GM23248 (cell line): Measurements from ENCODE around the gene RHOB. TPM values are rescaled to one million over a fixed set of nuclear protein-coding genes. Genes with fewer than 3 reads are reported as not detected.

Experiments
- DNase-seq: peaks from one replicate; pipeline ENCODE4 v3.0.0-alpha.2; 2015
- H2AFZ ChIP-seq: fragments of 200-600 bp; sonication (generic); 2 replicates; pipeline ENCODE4 v1.6.1; 2016; ENCODE audit warnings: antibody characterized with exemption
- H3F3A ChIP-seq: fragments of 200-600 bp; sonication (generic); 2 replicates; pipeline ENCODE4 v1.6.1; 2016; ENCODE audit warnings: mild to moderate bottlenecking, antibody characterized with exemption, mixed run types; ENCODE audit not compliant: insufficient read depth
- H3K27ac ChIP-seq: fragments of 200-600 bp; sonication (generic); 2 replicates; pipeline ENCODE4 v1.5.1; 2016; ENCODE audit warnings: mild to moderate bottlenecking
- H3K27me3 ChIP-seq: fragments of 200-600 bp; sonication (generic); replicated peaks from 2 replicates; pipeline ENCODE4 v1.6.1; 2016; ENCODE audit warnings: mild to moderate bottlenecking; ENCODE audit not compliant: insufficient read depth
- H3K36me3 ChIP-seq: fragments of 200-600 bp; sonication (generic); 2 replicates; pipeline ENCODE4 v1.6.1; 2016; ENCODE audit warnings: low read depth, mild to moderate bottlenecking
- H3K4me1 ChIP-seq: fragments of 200-600 bp; sonication (generic); 2 replicates; pipeline ENCODE4 v1.6.1; 2016; ENCODE audit warnings: mild to moderate bottlenecking; ENCODE audit not compliant: insufficient read depth
- H3K4me2 ChIP-seq: fragments of 200-600 bp; sonication (generic); one replicate; pipeline ENCODE4 v1.6.1; 2016; ENCODE audit warnings: mild to moderate bottlenecking; ENCODE audit not compliant: unreplicated experiment
- H3K4me3 ChIP-seq: fragments of 200-600 bp; sonication (generic); 2 replicates; pipeline ENCODE4 v1.5.1; 2016; ENCODE audit warnings: mild to moderate bottlenecking
- H3K79me2 ChIP-seq: fragments of 200-600 bp; sonication (generic); 2 replicates; pipeline ENCODE4 v1.6.1; 2016; ENCODE audit warnings: mild to moderate bottlenecking; ENCODE audit not compliant: insufficient read depth
- H3K9ac ChIP-seq: fragments of 200-600 bp; sonication (generic); 2 replicates; pipeline ENCODE4 v1.6.1; 2016; ENCODE audit warnings: mild to moderate bottlenecking
- H3K9me2 ChIP-seq: fragments of 200-600 bp; sonication (generic); 2 replicates; pipeline ENCODE4 v1.6.1; 2016; ENCODE audit warnings: mixed run types, mild to moderate bottlenecking, moderate library complexity; ENCODE audit not compliant: insufficient read depth
- H3K9me3 ChIP-seq: fragments of 200-600 bp; sonication (generic); one replicate; pipeline ENCODE4 v1.6.1; 2017; ENCODE audit warnings: low read depth
- H4K20me1 ChIP-seq: fragments of 200-600 bp; sonication (generic); 2 replicates; pipeline ENCODE4 v1.6.0; 2016; ENCODE audit not compliant: insufficient read depth
- EZH2 ChIP-seq: fragments of 200-600 bp; sonication (generic); IDR thresholded peaks from 2 replicates; pipeline ENCODE4 v1.6.1; 2018; ENCODE audit warnings: antibody characterized with exemption, mild to moderate bottlenecking; ENCODE audit not compliant: insufficient read depth, poor library complexity, severe bottlenecking
- EZH2phosphoT487 ChIP-seq: fragments of 200-600 bp; sonication (generic); IDR thresholded peaks from 2 replicates; pipeline ENCODE4 v1.6.1; 2018; ENCODE audit warnings: antibody characterized with exemption, moderate library complexity, mild to moderate bottlenecking, low read depth; ENCODE audit not compliant: insufficient read depth
- WGBS, 2 experiments: methylation state at CpG; one replicate each; pipeline ENCODE4 v1.1.6; 2015 to 2017; ENCODE audit warnings: low lambda C conversion rate in 2 of 2, low coverage in 1 of 2; ENCODE audit errors: missing lambda C conversion rate in 2 of 2; 5-methylcytosine and 5-hydroxymethylcytosine counted together
- in situ Hi-C: fragments of 300-500 bp; cut with MboI; formaldehyde crosslinking; loops from 2 replicates; pipeline ENCODE4 v1.15.0; 2020
- polyA plus RNA-seq: library from polyadenylated mRNA; unstranded; fragments of >200 nt; fragmentation: Nextera tagmentation; extraction: Ambion mirVana; gene quantifications from 2 replicates; pipeline ENCODE4 v1.2.1, GENCODE V29; 2016
- total RNA-seq: library from RNA; depleted of rRNA; stranded (reverse); fragments of >200 nt; shearing (Covaris generic); gene quantifications from 2 replicates; pipeline ENCODE4 v1.2.3, GENCODE V29; 2014

RHOB gene
- total and polyA plus RNA-seq, 2 experiments from 2014 or later: 45.6 to 303 TPM

DNA sequence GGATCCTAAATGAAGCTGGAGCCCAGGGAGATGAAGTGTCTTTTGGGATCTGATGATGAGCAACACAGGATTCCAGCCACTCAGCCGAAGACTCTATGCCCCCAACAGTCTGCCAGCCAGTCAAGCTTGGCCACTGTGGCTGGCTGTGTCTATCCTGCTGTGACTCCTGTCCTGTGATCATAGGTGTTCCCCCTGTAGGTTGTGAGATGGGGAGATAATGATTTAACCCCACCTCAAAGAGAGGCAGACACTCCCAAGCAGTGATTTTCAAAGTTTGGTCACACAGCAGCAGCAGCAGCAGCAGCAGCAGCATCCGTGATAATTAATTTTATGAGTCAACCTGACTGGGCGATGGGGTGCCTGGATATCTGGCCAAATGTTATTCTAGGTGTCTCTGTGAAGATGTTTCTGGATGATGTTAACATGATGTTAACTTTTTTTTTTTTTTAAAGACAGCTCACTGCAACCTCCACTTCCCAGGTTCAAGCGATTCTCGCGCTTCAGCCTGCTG is 21.4 kb upstream of the RHOB start:
- peak overlapping the region; percentile 68 for H3K9ac ChIP-seq
- peaks cover 29% of the 10 kb centered on the region for H3K4me1 ChIP-seq
- no peaks in the 10 kb centered on the region for H3K79me2 ChIP-seq
- in situ Hi-C loops: no loop called here
- H3F3A ChIP-seq: peaks cover 26% of the 10 kb centered on the region
- TF ChIP-seq EZH2 (no peak), EZH2phosphoT487 (0 out of 2 replicates have a peak, but pooled peaks have one; percentile 26)
- 0 out of 2 replicates have a peak overlapping the region, but pooled peaks have one; percentile 1 for H2AFZ ChIP-seq
- no peaks in the 10 kb centered on the region for H3K27me3 ChIP-seq
- 42 to 46% methylated on average over 6 of the region's 6 CpGs for WGBS, 2 experiments
- H3K27ac ChIP-seq: peak overlapping the region; percentile 86
- no peaks in the 10 kb centered on the region for H3K9me3 ChIP-seq
- H3K36me3 ChIP-seq: no peaks in the 10 kb centered on the region
- no peaks in the 10 kb centered on the region for H4K20me1 ChIP-seq
- H3K4me2 ChIP-seq: peak overlapping the region; percentile 40
- no peaks in the 10 kb centered on the region for H3K9me2 ChIP-seq
- peak; percentile 83 for DNase-seq
- 0 out of 2 replicates have a peak overlapping the region, but pooled peaks have one; percentile 6 for H3K4me3 ChIP-seq

GRCh38 chr2:20425884-20426283 is 21.0 kb upstream of the RHOB start:
- TF ChIP-seq EZH2phosphoT487: no peak
- no peak for TF ChIP-seq EZH2
- Histone ChIP-seq H4K20me1 (no peaks in the 10 kb centered on the region), H3K9ac (peak overlapping the region; percentile 60), H3K9me2 (no peaks in the 10 kb centered on the region), H2AFZ (no peak overlapping the region), H3K27ac (peak overlapping the region; percentile 86), H3K27me3 (no peaks in the 10 kb centered on the region), H3K4me3 (no peak overlapping the region), H3K4me2 (peak overlapping the region; percentile 40), H3K4me1 (peaks cover 29% of the 10 kb centered on the region), H3F3A (peaks cover 26% of the 10 kb centered on the region), H3K9me3 (no peaks in the 10 kb centered on the region), H3K79me2 (no peaks in the 10 kb centered on the region), H3K36me3 (no peaks in the 10 kb centered on the region)
- no peak for DNase-seq
- in situ Hi-C loops: no loop called here
- 52 to 73% methylated on average over 2 of the region's 2 CpGs for WGBS, 2 experiments

DNA sequence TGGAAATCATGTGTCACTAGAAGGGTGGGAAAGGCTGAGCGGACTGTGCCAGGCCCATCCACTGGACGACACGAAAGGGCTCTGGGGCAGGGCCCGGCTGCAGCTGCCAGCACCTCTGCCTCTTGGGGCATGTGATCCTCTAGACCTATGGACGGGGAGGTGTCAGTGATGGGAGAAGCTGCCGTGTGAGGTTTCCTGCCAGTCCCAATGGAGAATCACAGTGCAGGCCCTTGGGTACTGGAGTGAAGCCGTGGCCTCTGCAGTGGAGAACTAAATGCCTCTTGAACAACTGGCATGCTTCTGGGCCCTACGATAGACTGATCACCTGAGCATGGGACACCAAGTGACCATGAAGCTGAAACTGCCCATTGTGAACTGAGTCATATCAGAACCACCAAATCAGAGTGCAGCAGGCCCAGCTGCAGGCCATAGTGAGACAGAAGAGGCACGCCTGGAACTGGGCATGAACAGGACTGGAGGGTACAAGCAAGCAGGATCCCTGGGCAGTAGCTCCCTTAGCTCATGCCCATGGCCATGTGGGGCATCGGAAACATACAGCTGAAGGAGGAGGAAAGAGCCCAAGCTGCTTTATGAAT is 18.8 kb upstream of the RHOB start:
- Histone ChIP-seq H3K9me3 (no peaks in the 10 kb centered on the region), H3K79me2 (no peaks in the 10 kb centered on the region), H3K4me3 (no peak overlapping the region), H3K9ac (no peak overlapping the region), H3F3A (peaks cover 17% of the 10 kb centered on the region), H3K4me2 (no peak overlapping the region), H4K20me1 (no peaks in the 10 kb centered on the region), H3K27ac (no peak overlapping the region), H3K27me3 (no peaks in the 10 kb centered on the region), H3K4me1 (peaks cover 20% of the 10 kb centered on the region), H3K9me2 (no peaks in the 10 kb centered on the region), H2AFZ (no peak overlapping the region), H3K36me3 (no peaks in the 10 kb centered on the region)
- TF ChIP-seq EZH2phosphoT487 (no peak), EZH2 (no peak)
- no peak for DNase-seq
- WGBS, 2 experiments: 80 to 81% methylated on average over 10 of the region's 10 CpGs
- in situ Hi-C loops: no loop called here

DNA sequence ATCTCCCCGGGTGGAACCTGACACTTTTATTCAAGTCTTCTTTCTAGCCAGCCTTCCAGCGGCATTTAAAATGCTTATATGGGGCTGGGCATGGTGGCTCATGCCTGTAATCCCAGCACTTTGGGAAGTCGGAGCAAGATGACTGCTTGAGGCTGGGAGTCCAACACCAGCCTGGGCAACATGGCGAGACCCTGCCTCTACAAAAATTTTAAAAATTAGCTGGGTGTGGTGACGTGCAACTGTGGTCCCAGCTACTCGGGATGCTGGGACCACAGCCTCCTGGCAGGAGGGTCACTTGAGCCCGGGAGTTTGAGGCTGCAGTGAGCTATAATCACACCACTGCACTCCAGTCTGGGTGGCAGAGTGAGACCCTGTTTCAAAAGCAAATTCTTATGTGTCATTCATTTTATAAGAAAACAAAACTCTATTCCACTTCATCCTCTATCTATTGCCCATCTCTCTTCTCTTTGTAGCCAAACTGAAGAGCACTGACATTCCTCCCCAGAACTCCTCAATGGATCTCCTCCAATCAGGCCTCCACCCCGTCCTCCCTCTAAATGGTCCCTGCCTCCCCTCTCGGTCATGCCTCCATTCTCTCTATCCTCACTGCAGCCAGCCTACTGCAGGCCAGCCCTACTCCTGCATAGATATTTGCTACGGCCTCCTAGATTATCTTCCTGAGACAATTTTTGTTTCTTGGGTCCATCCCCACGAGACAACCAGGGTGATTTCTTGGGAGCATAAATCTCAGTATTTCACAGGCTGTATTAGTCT is 18.0 kb upstream of the RHOB start:
- no peak overlapping the region for H3K4me3 ChIP-seq
- no peaks in the 10 kb centered on the region for H3K79me2 ChIP-seq
- in situ Hi-C loops: no loop called here
- no peaks in the 10 kb centered on the region for H3K9me2 ChIP-seq
- no peak overlapping the region for H3K27ac ChIP-seq
- no peak overlapping the region for H3K4me2 ChIP-seq
- DNase-seq: no peak
- H3K4me1 ChIP-seq: peaks cover 20% of the 10 kb centered on the region
- TF ChIP-seq EZH2: no peak
- TF ChIP-seq EZH2phosphoT487: no peak
- no peak overlapping the region for H2AFZ ChIP-seq
- H3K9me3 ChIP-seq: no peaks in the 10 kb centered on the region
- H3K36me3 ChIP-seq: no peaks in the 10 kb centered on the region
- no peaks in the 10 kb centered on the region for H4K20me1 ChIP-seq
- 82 to 87% methylated on average over 11 of the region's 11 CpGs for WGBS, 2 experiments
- no peaks in the 10 kb centered on the region for H3K27me3 ChIP-seq
- H3K9ac ChIP-seq: no peak overlapping the region
- H3F3A ChIP-seq: peaks cover 17% of the 10 kb centered on the region
